Stimulated activated CD4-positive, alpha-beta T cell treated with anti-CD3 and anti-CD28 coated beads, Interleukin-1b, Interleukin-23, amount 100 ng/mL, for 4 hours (primary cell): ENCODE data around the gene AKAP6.

Experiments used
- DNase-seq, 2 donors: peaks; one replicate each; pipeline ENCODE4 v3.0.0-alpha.2; 2020; ENCODE audit warnings: low read depth in 2 of 2

Gene AKAP6

GRCh38 chr14:32329146-32329545, at the start of gene AKAP6:
AKAP6 (plus strand) TSS chr14:32329298; CDS start chr14:32433494, 104,196 bp downstream.
- no peak for DNase-seq

- DNase-seq: no peak
Measured at GRCh38 chr14:32286602-32287001, 42.5 kb upstream of the AKAP6 start.

GRCh38 chr14:32296366-32296765, 32.7 kb upstream of the AKAP6 start:
- DNase-seq: no peak

GRCh38 chr14:32298346-32298745, 30.8 kb upstream of the AKAP6 start:
- no peak for DNase-seq

- DNase-seq: no peak
Measured at GRCh38 chr14:32300136-32300535, 29.0 kb upstream of the AKAP6 start.

- DNase-seq: no peak
Measured at GRCh38 chr14:32303865-32304264, 25.2 kb upstream of the AKAP6 start.

GRCh38 chr14:32304296-32304695, 24.8 kb upstream of the AKAP6 start:
- DNase-seq: no peak

GRCh38 chr14:32306549-32306948, 22.5 kb upstream of the AKAP6 start:
- no peak for DNase-seq

- DNase-seq: no peak
Measured at GRCh38 chr14:32307881-32308582, 21.1 kb upstream of the AKAP6 start.

- no peak for DNase-seq
Measured at GRCh38 chr14:32310876-32311275, 18.2 kb upstream of the AKAP6 start.

- DNase-seq: no peak
Measured at GRCh38 chr14:32311294-32312009, 17.6 kb upstream of the AKAP6 start.

GRCh38 chr14:32312010-32312331, 17.1 kb upstream of the AKAP6 start:
- no peak for DNase-seq

GRCh38 chr14:32313844-32314376, 15.2 kb upstream of the AKAP6 start:
- no peak for DNase-seq

GRCh38 chr14:32318087-32318795, 10.9 kb upstream of the AKAP6 start:
- no peak for DNase-seq

- no peak for DNase-seq
Measured at GRCh38 chr14:32319368-32320049, 9.6 kb upstream of the AKAP6 start.

GRCh38 chr14:32324601-32325000, 4.5 kb upstream of the AKAP6 start:
- no peak for DNase-seq

GRCh38 chr14:32327255-32327961, 1.7 kb upstream of the AKAP6 start:
- no peak for DNase-seq

GRCh38 chr14:32329690-32330285, 690 bp downstream of the AKAP6 start:
- DNase-seq: no peak

GRCh38 chr14:32330351-32331111, 1.4 kb downstream of the AKAP6 start:
- DNase-seq: no peak

GRCh38 chr14:32331206-32331605, 2.1 kb downstream of the AKAP6 start:
- DNase-seq: no peak
